DOHH2 (cell line): ENCODE data around the gene LILRB4.

Experiments used
- CTCF ChIP-seq: fragments of 200-600 bp; sonication (generic); IDR thresholded peaks from one replicate; pipeline ENCODE4 v1.5.1; 2014; ENCODE audit warnings: antibody characterized with exemption, mild to moderate bottlenecking, low read depth, low read length; ENCODE audit not compliant: poor library complexity, severe bottlenecking
- EZH2phosphoT487 ChIP-seq: fragments of 200-600 bp; sonication (generic); IDR thresholded peaks from 2 replicates; pipeline ENCODE4 v1.6.1; 2017; ENCODE audit warnings: borderline replicate concordance, mild to moderate bottlenecking, antibody characterized with exemption, low read length, moderate library complexity, mixed read lengths

- no peak for TF ChIP-seq CTCF
- TF ChIP-seq EZH2phosphoT487 = no peak
These were observed 46.7 kb upstream of the LILRB4 start for GRCh38 chr19:54616057-54616456.
